PC-9 (cell line): ENCODE measurements around the gene ANKRD33B. TPM values are rescaled to one million over a fixed set of nuclear protein-coding genes. Genes with fewer than 3 reads are reported as not detected.
"Not testable (repeated sequence)": the region's sequence is repeated elsewhere in the genome, so short reads cannot be mapped to it uniquely, and the experiment has no call there.

ENCODE experiments used
- BruUV-seq: library from RNA; stranded (reverse); fragments of 400-500 nt; replicated peaks from 2 replicates; lab custom pipeline; 2021; lab: Mats Ljungman, UMichigan
- CTCF ChIA-PET: fragments of 300-600 bp; sonication (Branson Sonifier 250); formaldehyde crosslinking; loops from one replicate; lab custom pipeline; 2022; ENCODE audit warnings: antibody characterized with exemption; lab: Charles Lee
- POLR2A ChIA-PET: fragments of 300-600 bp; sonication (Branson Sonifier 250); formaldehyde crosslinking; loops from one replicate; lab custom pipeline; 2022; ENCODE audit warnings: antibody characterized with exemption; ENCODE audit not compliant: unreplicated experiment; lab: Charles Lee
- DNase-seq, 2 experiments: peaks; one replicate each; pipeline versions ENCODE4 v3.0.0 to v3.0.0-alpha.2; 2015 to 2022; ENCODE audit warnings: mixed read lengths in 1 of 2
- H2AFZ ChIP-seq: fragments of 200-600 bp; sonication (generic); 2 replicates; pipeline ENCODE4 v1.8.1; 2017; ENCODE audit warnings: antibody characterized with exemption
- H3F3A ChIP-seq: fragments of 200-600 bp; sonication (generic); 2 replicates; pipeline ENCODE4 v1.8.1; 2017; ENCODE audit warnings: antibody characterized with exemption, mild to moderate bottlenecking, low read depth; ENCODE audit not compliant: insufficient read depth
- H3K27ac ChIP-seq: fragments of 200-600 bp; sonication (generic); 2 replicates; pipeline ENCODE4 v1.6.1; 2016; ENCODE audit warnings: mixed run types
- H3K27me3 ChIP-seq: fragments of 200-600 bp; sonication (generic); 2 replicates; pipeline ENCODE4 v1.6.1; 2016; ENCODE audit warnings: low read depth, mixed run types; ENCODE audit not compliant: insufficient read depth
- H3K36me3 ChIP-seq: fragments of 200-600 bp; sonication (generic); 2 replicates; pipeline ENCODE4 v1.6.1; 2016; ENCODE audit warnings: low read depth, mixed run types
- H3K4me1 ChIP-seq: fragments of 200-600 bp; sonication (generic); replicated peaks from 2 replicates; pipeline ENCODE4 v1.6.1; 2016; ENCODE audit warnings: mixed run types; ENCODE audit not compliant: insufficient read depth
- H3K4me2 ChIP-seq: fragments of 200-600 bp; sonication (generic); 2 replicates; pipeline ENCODE4 v1.6.1; 2017; ENCODE audit warnings: mixed run types
- H3K4me3 ChIP-seq: fragments of 200-600 bp; sonication (generic); 2 replicates; pipeline ENCODE4 v1.6.1; 2016; ENCODE audit warnings: mixed run types
- H3K79me2 ChIP-seq: fragments of 200-600 bp; sonication (generic); 2 replicates; pipeline ENCODE4 v1.6.1; 2017; ENCODE audit warnings: low read depth, mixed run types
- H3K9me2 ChIP-seq: fragments of 200-600 bp; sonication (generic); 2 replicates; pipeline ENCODE4 v1.8.1; 2017; ENCODE audit warnings: mild to moderate bottlenecking; ENCODE audit not compliant: insufficient read depth
- H3K9me3 ChIP-seq: fragments of 200-600 bp; sonication (generic); 2 replicates; pipeline ENCODE4 v1.8.1; 2016; ENCODE audit warnings: low read depth; ENCODE audit not compliant: insufficient read depth
- H4K20me1 ChIP-seq: fragments of 200-600 bp; sonication (generic); 2 replicates; pipeline ENCODE4 v1.8.1; 2017; ENCODE audit not compliant: insufficient read depth
- EZH2 ChIP-seq: fragments of 200-600 bp; sonication (generic); IDR thresholded peaks from 2 replicates; pipeline ENCODE4 v1.8.0; 2017; ENCODE audit warnings: antibody characterized with exemption, low read depth
- intact Hi-C: fragments of 100-400 bp; cut with micrococcal nuclease; formaldehyde crosslinking; loops from one replicate; pipeline ENCODE4 v1.10.0; 2022; ENCODE audit not compliant: unreplicated experiment
- total RNA-seq: library from RNA; stranded (reverse); gene quantifications from 2 replicates; pipeline ENCODE4 v1.2.3, GENCODE V29; 2021
- TF ChIP-seq, protein P1 (sequence below): fragments of 200-600 bp; sonication (generic); conservative IDR thresholded peaks from 2 replicates; pipeline ENCODE4 v1.6.1; 2017; ENCODE audit warnings: mixed run types, antibody characterized with exemption, mild to moderate bottlenecking, moderate library complexity

Gene ANKRD33B
- total RNA-seq, 1 experiment from 2014 or later: 32.1 TPM

DNA sequence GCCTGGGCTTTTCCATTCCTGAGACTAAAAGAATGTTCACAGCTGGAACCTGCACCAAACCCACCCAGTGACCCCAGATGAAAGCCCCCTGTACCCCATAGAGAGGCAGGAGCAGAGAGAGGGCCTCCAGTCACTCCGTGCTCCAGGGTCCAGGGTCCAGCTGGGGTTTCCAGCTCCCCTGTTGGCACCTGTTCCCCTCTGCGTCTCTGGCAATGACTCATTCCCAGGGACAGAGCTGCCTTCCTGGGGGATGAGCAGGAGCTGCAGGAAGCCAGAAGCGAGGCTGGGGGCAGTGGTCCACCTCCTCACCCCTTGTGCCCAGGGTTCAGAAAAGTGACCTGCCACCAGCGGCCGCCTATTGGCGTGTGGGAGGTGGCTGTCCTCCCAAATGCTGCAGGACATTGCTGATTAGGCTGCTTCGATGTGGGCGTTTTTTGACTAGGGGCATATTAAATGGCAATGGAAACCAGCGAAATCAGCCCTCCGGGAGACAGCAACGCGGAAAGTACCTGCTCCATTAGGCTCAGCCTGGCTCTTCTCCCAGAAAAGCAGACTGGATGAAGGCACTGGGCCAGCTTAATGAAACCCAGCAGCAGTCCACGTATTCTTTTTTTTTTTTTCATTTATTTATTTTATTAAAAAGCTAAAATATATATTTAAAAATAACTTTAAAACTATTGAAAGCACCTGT is 99.8 kb downstream of the ANKRD33B start:
- CTCF ChIA-PET: no interaction called here
- Histone ChIP-seq H3K27ac (no peak overlapping the region), H3K4me3 (no peak overlapping the region), H3K4me2 (no peak overlapping the region), H3K36me3 (no peaks in the 10 kb centered on the region), H3K79me2 (no peaks in the 10 kb centered on the region), H3K9me2 (no peaks in the 10 kb centered on the region), H3K27me3 (no peaks in the 10 kb centered on the region), H2AFZ (no peak overlapping the region), H3K4me1 (no peaks in the 10 kb centered on the region), H4K20me1 (no peaks in the 10 kb centered on the region), H3F3A (no peaks in the 10 kb centered on the region), H3K9me3 (no peaks in the 10 kb centered on the region; the same call in 1 of the 2 replicates)
- no TSS peak for BruUV-seq
- no peak for DNase-seq
- POLR2A ChIA-PET: no interaction called here
- TF ChIP-seq, protein P1, sequence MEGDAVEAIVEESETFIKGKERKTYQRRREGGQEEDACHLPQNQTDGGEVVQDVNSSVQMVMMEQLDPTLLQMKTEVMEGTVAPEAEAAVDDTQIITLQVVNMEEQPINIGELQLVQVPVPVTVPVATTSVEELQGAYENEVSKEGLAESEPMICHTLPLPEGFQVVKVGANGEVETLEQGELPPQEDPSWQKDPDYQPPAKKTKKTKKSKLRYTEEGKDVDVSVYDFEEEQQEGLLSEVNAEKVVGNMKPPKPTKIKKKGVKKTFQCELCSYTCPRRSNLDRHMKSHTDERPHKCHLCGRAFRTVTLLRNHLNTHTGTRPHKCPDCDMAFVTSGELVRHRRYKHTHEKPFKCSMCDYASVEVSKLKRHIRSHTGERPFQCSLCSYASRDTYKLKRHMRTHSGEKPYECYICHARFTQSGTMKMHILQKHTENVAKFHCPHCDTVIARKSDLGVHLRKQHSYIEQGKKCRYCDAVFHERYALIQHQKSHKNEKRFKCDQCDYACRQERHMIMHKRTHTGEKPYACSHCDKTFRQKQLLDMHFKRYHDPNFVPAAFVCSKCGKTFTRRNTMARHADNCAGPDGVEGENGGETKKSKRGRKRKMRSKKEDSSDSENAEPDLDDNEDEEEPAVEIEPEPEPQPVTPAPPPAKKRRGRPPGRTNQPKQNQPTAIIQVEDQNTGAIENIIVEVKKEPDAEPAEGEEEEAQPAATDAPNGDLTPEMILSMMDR: no peak
- TF ChIP-seq EZH2: no peak
- intact Hi-C loops: no loop called here

DNA sequence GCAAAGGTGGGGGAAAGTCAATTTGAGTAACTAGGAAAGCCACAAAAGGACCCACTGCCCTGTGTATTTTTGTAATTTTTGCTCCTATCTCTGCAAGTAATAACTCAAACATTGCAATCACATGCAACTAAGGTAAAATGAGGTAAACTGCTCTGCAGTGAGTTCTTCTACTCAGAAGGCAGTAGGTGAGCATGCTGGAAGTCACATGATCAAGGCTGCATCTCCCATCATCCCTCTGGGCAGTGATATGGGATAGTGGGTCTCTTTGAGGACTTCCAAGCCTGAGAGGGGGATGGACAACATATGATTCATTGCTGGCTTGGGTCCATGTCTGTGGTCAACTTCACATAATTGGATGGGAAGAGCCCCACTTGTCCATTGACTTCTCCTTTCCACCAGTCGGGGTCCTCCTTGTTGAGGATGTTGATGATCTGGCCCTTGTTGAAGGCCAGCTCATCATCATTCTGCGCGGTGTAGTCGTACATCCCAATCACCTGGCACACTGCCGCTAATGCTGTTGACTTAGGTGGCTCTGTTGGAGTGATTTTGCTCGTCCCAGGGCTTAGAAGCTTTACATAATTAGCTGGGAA is 100.4 kb downstream of the ANKRD33B start:
- POLR2A ChIA-PET, H3K9me2 ChIP-seq, H3K36me3 ChIP-seq, H3K4me3 ChIP-seq, intact Hi-C loops, DNase-seq, H3K79me2 ChIP-seq, H4K20me1 ChIP-seq, H2AFZ ChIP-seq, H3K4me1 ChIP-seq, H3K27me3 ChIP-seq, H3K4me2 ChIP-seq, BruUV-seq, H3K9me3 ChIP-seq, H3K27ac ChIP-seq, CTCF ChIA-PET, H3F3A ChIP-seq: not testable (repeated sequence)

DNA sequence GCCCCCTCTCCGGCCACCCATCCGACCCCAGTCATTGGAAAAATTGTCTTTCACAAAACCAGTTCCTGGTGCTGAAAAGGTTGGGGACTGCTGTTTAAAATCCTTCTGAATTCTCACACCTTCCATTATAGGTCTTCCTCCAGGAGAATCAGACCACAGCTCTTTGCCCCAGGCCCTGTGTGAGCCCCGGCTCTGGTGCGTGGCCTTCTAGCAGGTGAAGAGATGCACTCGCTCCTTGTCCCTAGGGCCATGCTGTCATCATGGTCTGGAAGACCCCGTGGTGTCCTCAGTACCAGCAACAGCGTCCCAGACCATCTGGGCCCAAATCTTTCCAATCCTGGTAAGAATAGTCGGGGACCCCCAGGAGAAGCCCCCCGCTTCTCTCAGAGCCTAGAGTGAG is 101.9 kb downstream of the ANKRD33B start:
- no TSS peak for BruUV-seq
- no peak overlapping the region for H3K4me2 ChIP-seq
- POLR2A ChIA-PET: no interaction called here
- no peaks in the 10 kb centered on the region for H3K79me2 ChIP-seq
- H3K36me3 ChIP-seq: no peaks in the 10 kb centered on the region
- H3K9me2 ChIP-seq: no peaks in the 10 kb centered on the region; the same call in 1 of the 2 replicates
- CTCF ChIA-PET: no interaction called here
- no peaks in the 10 kb centered on the region for H4K20me1 ChIP-seq
- H3K27me3 ChIP-seq: no peaks in the 10 kb centered on the region
- H2AFZ ChIP-seq: no peak overlapping the region
- no peaks in the 10 kb centered on the region for H3K4me1 ChIP-seq
- DNase-seq: no peak
- no peaks in the 10 kb centered on the region for H3F3A ChIP-seq
- intact Hi-C loops: no loop called here
- no peak overlapping the region for H3K4me3 ChIP-seq
- TF ChIP-seq EZH2: no peak
- H3K9me3 ChIP-seq: peaks cover 5% of the 10 kb centered on the region; the same call in 1 of the 2 replicates
- no peak overlapping the region for H3K27ac ChIP-seq

DNA sequence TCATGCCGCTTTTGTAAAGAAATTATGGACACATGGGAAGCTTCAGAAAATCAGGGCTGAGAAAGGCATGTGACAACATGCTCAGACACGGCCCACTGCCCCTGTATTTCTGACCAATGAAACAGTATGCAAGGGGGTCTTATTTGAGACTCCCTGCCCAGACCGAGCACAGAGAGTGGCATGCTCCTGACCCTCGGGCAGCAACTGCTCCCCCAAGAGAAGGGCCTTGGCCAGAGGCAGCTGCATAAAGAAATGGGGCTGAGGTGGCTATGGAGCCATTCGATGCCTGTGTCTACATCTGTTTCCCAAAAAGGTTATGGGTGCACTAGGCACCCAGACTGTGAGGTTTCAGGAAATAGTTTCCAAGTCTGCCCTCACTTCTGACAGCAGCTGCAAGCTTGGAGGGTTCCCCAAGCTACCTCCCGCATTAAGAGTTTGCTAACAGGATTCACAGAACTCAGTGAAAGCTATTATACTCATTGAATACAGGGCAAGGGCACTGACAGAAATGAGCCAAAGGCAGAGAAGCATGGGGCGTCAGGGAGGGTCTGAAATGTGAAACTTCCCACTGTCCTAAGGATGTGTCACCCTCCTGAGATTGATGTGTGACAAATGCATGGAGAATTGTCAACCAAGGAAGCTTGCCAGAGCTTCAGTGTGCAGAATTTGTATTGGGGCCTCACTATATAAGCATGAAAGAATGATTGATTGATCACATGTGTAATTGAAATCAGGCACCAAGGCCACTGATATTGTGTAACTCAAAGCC is 102.8 kb downstream of the ANKRD33B start:
- no peak for DNase-seq
- Histone ChIP-seq H3K9me2 (no peaks in the 10 kb centered on the region; the same call in 1 of the 2 replicates), H3K27ac (no peak overlapping the region), H3K36me3 (no peaks in the 10 kb centered on the region), H4K20me1 (no peaks in the 10 kb centered on the region), H2AFZ (no peak overlapping the region), H3K4me2 (no peak overlapping the region), H3K4me3 (no peak overlapping the region), H3F3A (no peaks in the 10 kb centered on the region), H3K27me3 (no peaks in the 10 kb centered on the region), H3K9me3 (peaks cover 5% of the 10 kb centered on the region; the same call in 1 of the 2 replicates), H3K79me2 (no peaks in the 10 kb centered on the region), H3K4me1 (no peaks in the 10 kb centered on the region)
- ChIA-PET POLR2A (interaction anchor here (0.6 kb wide), 1 partner anchor 186 kb away, joined by 5 read pairs; no protein-coding TSS in a partner anchor), CTCF (no interaction called here)
- intact Hi-C loops: no loop called here
- no TSS peak for BruUV-seq
- TF ChIP-seq EZH2: no peak
- TF ChIP-seq, protein P1: no peak
